ENCODE data around the gene NFIC. TPM values are rescaled to one million over a fixed set of nuclear protein-coding genes. Genes with fewer than 3 reads are reported as not detected.
A peak's percentile ranks its signal among the peaks of the same experiment; 100 is the strongest.

Gene NFIC
- total and polyA plus RNA-seq, 2 donors from 2014 or later = 20.3 to 173 TPM

DNA sequence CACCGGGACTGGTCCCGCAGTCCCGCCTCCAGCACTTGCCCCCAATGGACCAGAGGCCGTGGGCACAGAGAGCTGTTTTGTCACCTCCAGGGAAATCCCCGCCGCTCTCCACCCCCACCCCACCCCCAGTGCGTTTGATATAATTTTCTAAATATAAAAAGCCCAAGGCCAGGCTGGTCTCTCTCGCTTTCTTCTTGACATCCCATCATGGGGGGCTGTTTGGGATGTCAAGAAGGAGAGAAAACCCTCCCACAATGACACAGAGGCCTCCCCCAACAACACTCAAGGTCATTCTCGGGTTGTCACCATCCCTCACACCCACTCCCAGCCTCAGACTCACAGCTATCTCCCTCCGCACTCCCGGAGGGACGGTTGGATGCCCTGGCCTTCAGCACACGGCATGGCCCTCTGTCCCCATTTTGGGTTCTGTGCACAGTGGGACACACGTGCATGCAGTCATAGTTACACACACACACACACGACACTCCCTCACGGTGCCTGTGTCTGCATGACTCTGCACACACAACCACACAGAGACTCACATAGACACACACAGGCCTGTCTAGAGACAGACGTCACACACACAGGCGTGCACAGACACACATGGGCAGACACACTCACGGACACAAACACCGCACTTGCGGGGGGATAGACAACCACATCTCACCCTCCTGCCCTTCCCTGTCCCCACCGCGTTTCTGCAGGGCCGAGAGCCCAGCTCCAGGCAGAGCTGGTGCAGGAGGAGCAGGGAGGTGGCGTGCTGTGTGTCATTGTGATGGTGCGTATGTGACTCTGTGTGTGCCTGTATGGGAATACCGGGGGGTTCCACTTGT is 4.8 kb upstream of the NFIC start:
- Histone ChIP-seq H3K4me3 (ENCODE audit: low read length in 3 of 3) (peak overlapping the region in 2 of 3 donors; percentile 2 to 78), H3K9me3 (ENCODE audit: control insufficient read depth in 2 of 3, insufficient read depth in 1 of 3, low read length in 3 of 3) (no peaks in the 10 kb centered on the region), H3K27ac (ENCODE audit: low read depth in 2 of 2, low read length in 2 of 2) (peak overlapping the region; percentile 89 to 97), H3K4me1 (ENCODE audit: control insufficient read depth in 2 of 3, insufficient read depth in 2 of 3, low read depth in 1 of 3, low read length in 3 of 3) (peaks cover 0 to 26% (median 20%) of the 10 kb centered on the region in 3 donors), H3K36me3 (ENCODE audit: control insufficient read depth in 2 of 3, insufficient read depth in 3 of 3, low read length in 3 of 3) (no peaks in the 10 kb centered on the region), H3K9ac (ENCODE audit: low read length in 3 of 3) (peak overlapping the region in 1 of 3 donors; percentile 90), H3K27me3 (ENCODE audit: control insufficient read depth, insufficient read depth, low read length) (no peaks in the 10 kb centered on the region)
- intact Hi-C loops (cut with DNase I) = no loop called here
- TF ChIP-seq, protein P1, sequence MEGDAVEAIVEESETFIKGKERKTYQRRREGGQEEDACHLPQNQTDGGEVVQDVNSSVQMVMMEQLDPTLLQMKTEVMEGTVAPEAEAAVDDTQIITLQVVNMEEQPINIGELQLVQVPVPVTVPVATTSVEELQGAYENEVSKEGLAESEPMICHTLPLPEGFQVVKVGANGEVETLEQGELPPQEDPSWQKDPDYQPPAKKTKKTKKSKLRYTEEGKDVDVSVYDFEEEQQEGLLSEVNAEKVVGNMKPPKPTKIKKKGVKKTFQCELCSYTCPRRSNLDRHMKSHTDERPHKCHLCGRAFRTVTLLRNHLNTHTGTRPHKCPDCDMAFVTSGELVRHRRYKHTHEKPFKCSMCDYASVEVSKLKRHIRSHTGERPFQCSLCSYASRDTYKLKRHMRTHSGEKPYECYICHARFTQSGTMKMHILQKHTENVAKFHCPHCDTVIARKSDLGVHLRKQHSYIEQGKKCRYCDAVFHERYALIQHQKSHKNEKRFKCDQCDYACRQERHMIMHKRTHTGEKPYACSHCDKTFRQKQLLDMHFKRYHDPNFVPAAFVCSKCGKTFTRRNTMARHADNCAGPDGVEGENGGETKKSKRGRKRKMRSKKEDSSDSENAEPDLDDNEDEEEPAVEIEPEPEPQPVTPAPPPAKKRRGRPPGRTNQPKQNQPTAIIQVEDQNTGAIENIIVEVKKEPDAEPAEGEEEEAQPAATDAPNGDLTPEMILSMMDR (IDR thresholded peaks at IDR 0.05; ENCODE audit: borderline replicate concordance, extremely low read depth, insufficient read depth) = no peak
- FAIRE-seq = no peak
- DNase-seq = no peak

DNA sequence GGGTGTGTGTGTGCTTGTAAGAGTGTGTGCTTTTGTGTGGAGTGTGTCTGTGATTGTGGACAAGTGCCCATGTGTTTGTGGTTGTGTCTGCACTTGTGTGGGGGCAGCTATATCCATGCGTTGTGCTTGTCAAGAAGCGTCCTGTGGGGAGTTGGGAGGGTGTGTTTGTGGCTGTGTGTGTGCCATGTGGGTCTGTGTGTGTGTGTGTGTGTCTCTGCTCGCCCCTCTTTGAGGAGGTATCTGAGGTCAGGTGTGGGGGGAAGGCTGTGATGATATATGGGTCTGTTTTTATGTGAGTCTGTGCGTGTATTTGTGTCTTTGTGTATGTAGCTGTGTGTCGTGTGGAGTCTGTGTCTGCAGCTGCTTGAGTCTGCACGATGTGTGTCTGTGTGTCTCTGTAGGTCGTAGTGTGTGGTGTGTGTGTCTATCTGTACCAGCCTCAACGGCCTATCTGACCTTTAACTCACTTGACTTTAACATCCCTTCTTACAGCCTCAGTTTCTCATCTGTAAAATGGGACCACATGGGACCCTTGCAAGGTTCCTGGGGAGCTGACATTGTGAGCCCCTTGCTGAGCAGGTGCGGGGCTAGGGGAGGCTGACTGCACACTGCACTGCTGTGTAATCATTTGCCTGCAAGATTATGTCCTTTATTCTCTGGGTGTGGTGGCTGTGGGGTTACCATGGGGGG is 4.0 kb upstream of the NFIC start:
- Histone ChIP-seq H3K27ac (ENCODE audit: low read depth in 2 of 2, low read length in 2 of 2) (peak overlapping the region; percentile 61 to 88), H3K36me3 (ENCODE audit: control insufficient read depth in 2 of 3, insufficient read depth in 3 of 3, low read length in 3 of 3) (no peaks in the 10 kb centered on the region), H3K4me3 (ENCODE audit: low read length in 3 of 3) (peak overlapping the region in 1 of 3 donors; percentile 44), H3K4me1 (ENCODE audit: control insufficient read depth in 2 of 3, insufficient read depth in 2 of 3, low read depth in 1 of 3, low read length in 3 of 3) (peaks cover 0 to 26% (median 20%) of the 10 kb centered on the region in 3 donors), H3K27me3 (ENCODE audit: control insufficient read depth, insufficient read depth, low read length) (no peaks in the 10 kb centered on the region), H3K9me3 (ENCODE audit: control insufficient read depth in 2 of 3, insufficient read depth in 1 of 3, low read length in 3 of 3) (no peaks in the 10 kb centered on the region), H3K9ac (ENCODE audit: low read length in 3 of 3) (peak overlapping the region in 1 of 3 donors; percentile 51)
- TF ChIP-seq, protein P1 (IDR thresholded peaks at IDR 0.05; ENCODE audit: borderline replicate concordance, extremely low read depth, insufficient read depth) = no peak
- no peak for DNase-seq
- no peak for FAIRE-seq
- intact Hi-C loops (cut with DNase I) = no loop called here

DNA sequence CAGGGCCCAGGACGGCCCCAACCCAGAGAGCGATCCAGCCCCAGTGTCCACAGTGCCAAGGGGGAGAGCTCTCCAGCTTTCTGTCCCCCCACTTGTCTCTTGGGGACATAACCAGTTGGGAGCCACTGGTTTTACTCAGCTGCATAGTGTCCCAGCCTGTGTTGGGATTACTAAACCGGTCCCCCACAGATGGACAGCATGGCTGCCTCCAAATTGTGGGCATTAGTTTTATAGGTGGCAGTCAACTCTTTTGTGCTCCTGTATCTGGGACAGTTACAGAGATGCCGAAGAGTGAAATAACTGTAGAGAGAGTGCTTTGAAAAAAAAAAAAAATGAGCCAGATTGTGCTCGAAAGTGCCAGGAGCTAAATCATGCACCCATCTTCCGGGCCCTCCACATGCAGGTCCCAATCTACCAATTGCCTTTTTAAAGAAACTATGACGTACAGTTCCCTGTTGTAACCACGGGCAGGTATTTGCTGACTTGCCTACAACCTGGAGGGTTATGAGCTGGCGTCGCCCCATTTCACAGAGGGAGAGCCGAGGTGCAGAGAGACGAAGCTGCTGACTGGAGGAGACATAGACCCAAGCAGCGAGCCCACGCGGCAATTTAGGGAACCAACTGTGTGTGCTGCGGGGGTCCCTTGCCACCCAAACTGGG is 2.4 kb upstream of the NFIC start:
- TF ChIP-seq, protein P1 (IDR thresholded peaks at IDR 0.05; ENCODE audit: borderline replicate concordance, extremely low read depth, insufficient read depth) = no peak
- no peak for DNase-seq
- Histone ChIP-seq H3K9ac (ENCODE audit: low read length in 3 of 3) (no peak overlapping the region), H3K36me3 (ENCODE audit: control insufficient read depth in 2 of 3, insufficient read depth in 3 of 3, low read length in 3 of 3) (no peaks in the 10 kb centered on the region), H3K4me1 (ENCODE audit: control insufficient read depth in 2 of 3, insufficient read depth in 2 of 3, low read depth in 1 of 3, low read length in 3 of 3) (peaks cover 1 to 35% (median 32%) of the 10 kb centered on the region in 3 donors), H3K4me3 (ENCODE audit: low read length in 3 of 3) (no peak overlapping the region), H3K27ac (ENCODE audit: low read depth in 2 of 2, low read length in 2 of 2) (no peak overlapping the region), H3K9me3 (ENCODE audit: control insufficient read depth in 2 of 3, insufficient read depth in 1 of 3, low read length in 3 of 3) (no peaks in the 10 kb centered on the region), H3K27me3 (ENCODE audit: control insufficient read depth, insufficient read depth, low read length) (peaks cover 2% of the 10 kb centered on the region)
- intact Hi-C loops (cut with DNase I) = no loop called here
- no peak for FAIRE-seq

Data from kidney (tissue), 14 donors.